Hepatocyte (in vitro differentiated cells): ENCODE results near the gene MLLT6. TPM values are rescaled to one million over a fixed set of nuclear protein-coding genes. Genes with fewer than 3 reads are reported as not detected.
A peak's percentile ranks its signal among the peaks of the same experiment; 100 is the strongest.
"Not testable (repeated sequence)": the region's sequence is repeated elsewhere in the genome, so short reads cannot be mapped to it uniquely, and the experiment has no call there.

Experiments
- DNase-seq: peaks from one replicate; pipeline ENCODE4 v3.0.0-alpha.2; 2016; ENCODE audit warnings: low spot score
- H2AFZ ChIP-seq: fragments of 200-600 bp; sonication (generic); 2 replicates; pipeline ENCODE4 v1.6.0; 2016; ENCODE audit warnings: antibody characterized with exemption, mild to moderate bottlenecking
- H3K27ac ChIP-seq: fragments of 200-600 bp; sonication (generic); 2 replicates; pipeline ENCODE4 v1.5.1; 2016; ENCODE audit warnings: mild to moderate bottlenecking
- H3K27me3 ChIP-seq: fragments of 200-600 bp; sonication (generic); 2 replicates; pipeline ENCODE4 v1.6.1; 2016
- H3K36me3 ChIP-seq: fragments of 200-600 bp; sonication (generic); replicated peaks from 2 replicates; pipeline ENCODE4 v1.5.1; 2016; ENCODE audit warnings: low read depth; ENCODE audit not compliant: insufficient read depth
- H3K4me1 ChIP-seq: fragments of 200-600 bp; sonication (generic); 2 replicates; pipeline ENCODE4 v1.5.1; 2016; ENCODE audit warnings: mild to moderate bottlenecking, moderate library complexity; ENCODE audit not compliant: insufficient read depth
- H3K4me2 ChIP-seq: fragments of 200-600 bp; sonication (generic); 2 replicates; pipeline ENCODE4 v1.6.0; 2016
- H3K4me3 ChIP-seq: fragments of 200-600 bp; sonication (generic); 2 replicates; pipeline ENCODE4 v1.5.1; 2016; ENCODE audit warnings: mild to moderate bottlenecking
- H3K79me2 ChIP-seq: fragments of 200-600 bp; sonication (generic); 2 replicates; pipeline ENCODE4 v1.6.0; 2017; ENCODE audit warnings: mild to moderate bottlenecking
- H3K9me2 ChIP-seq: fragments of 200-600 bp; sonication (generic); replicated peaks from 2 replicates; pipeline ENCODE4 v1.6.0; 2017; ENCODE audit warnings: mild to moderate bottlenecking; ENCODE audit not compliant: insufficient read depth
- H3K9me3 ChIP-seq: fragments of 200-600 bp; sonication (generic); 2 replicates; pipeline ENCODE4 v1.5.1; 2016; ENCODE audit warnings: low read depth, mild to moderate bottlenecking
- H4K20me1 ChIP-seq: fragments of 200-600 bp; sonication (generic); 2 replicates; pipeline ENCODE4 v1.6.0; 2016; ENCODE audit warnings: mild to moderate bottlenecking; ENCODE audit not compliant: insufficient read depth, poor library complexity, severe bottlenecking
- CTCF ChIP-seq: fragments of 200-600 bp; sonication (generic); IDR thresholded peaks from 2 replicates; pipeline ENCODE4 v1.5.1; 2016; ENCODE audit warnings: antibody characterized with exemption, mild to moderate bottlenecking; ENCODE audit not compliant: poor library complexity
- EZH2 ChIP-seq: fragments of 200-600 bp; sonication (generic); IDR thresholded peaks from 2 replicates; pipeline ENCODE4 v1.6.1; 2016; ENCODE audit warnings: antibody characterized with exemption, mild to moderate bottlenecking, borderline replicate concordance
- EZH2phosphoT487 ChIP-seq: fragments of 200-600 bp; sonication (generic); IDR thresholded peaks from one replicate; pipeline ENCODE4 v1.6.1; 2018; ENCODE audit warnings: antibody characterized with exemption, mild to moderate bottlenecking, low read depth, moderate library complexity; ENCODE audit not compliant: unreplicated experiment, severe bottlenecking
- WGBS: methylation state at CpG from one replicate; pipeline ENCODE4 v1.1.6; 2016; ENCODE audit warnings: low lambda C conversion rate; ENCODE audit errors: missing lambda C conversion rate; 5-methylcytosine and 5-hydroxymethylcytosine counted together
- polyA plus RNA-seq: library from polyadenylated mRNA; unstranded; fragments of >200 nt; fragmentation: Nextera tagmentation; extraction: Ambion mirVana; gene quantifications from 2 replicates; pipeline ENCODE4 v1.2.1, GENCODE V29; 2016
- total RNA-seq: library from RNA; depleted of rRNA; stranded (reverse); fragments of >200 nt; gene quantifications from 2 replicates; pipeline ENCODE4 v1.2.3, GENCODE V29; 2014

MLLT6 gene
- total and polyA plus RNA-seq, 2 experiments from 2014 or later, result 10.6 to 27.5 TPM

GRCh38 chr17:38725066-38725465 is 20.0 kb downstream of the MLLT6 start:
- TF ChIP-seq EZH2, result no peak
- no peak for TF ChIP-seq EZH2phosphoT487
- TF ChIP-seq CTCF, result no peak
- DNase-seq, result no peak
- Histone ChIP-seq H3K27ac (no peak overlapping the region), H3K4me1 (peaks cover 7% of the 10 kb centered on the region), H3K9me3 (no peaks in the 10 kb centered on the region), H3K79me2 (no peaks in the 10 kb centered on the region), H3K9me2 (no peaks in the 10 kb centered on the region), H3K4me2 (no peak overlapping the region), H2AFZ (no peak overlapping the region), H3K4me3 (no peak overlapping the region), H4K20me1 (no peaks in the 10 kb centered on the region), H3K27me3 (no peaks in the 10 kb centered on the region), H3K36me3 (no peaks in the 10 kb centered on the region)
- WGBS, result 94% methylated on average over 10 of the region's 10 CpGs

- not testable (repeated sequence) for H3K79me2 ChIP-seq, H3K9me3 ChIP-seq, H3K4me1 ChIP-seq, H3K36me3 ChIP-seq, H3K27me3 ChIP-seq, H2AFZ ChIP-seq, H4K20me1 ChIP-seq, H3K4me2 ChIP-seq, H3K4me3 ChIP-seq, H3K27ac ChIP-seq, H3K9me2 ChIP-seq
- peak; percentile 69 for DNase-seq
- 55% methylated on average over 8 of the region's 8 CpGs for whole genome bisulfite sequencing
Observed at GRCh38 chr17:38726145-38726544, 21.1 kb downstream of the MLLT6 start.

GRCh38 chr17:38727736-38728135 is 22.7 kb downstream of the MLLT6 start:
- Histone ChIP-seq H3K9me3 (no peaks in the 10 kb centered on the region), H3K9me2 (no peaks in the 10 kb centered on the region), H4K20me1 (no peaks in the 10 kb centered on the region), H3K4me2 (no peak overlapping the region), H3K27me3 (no peaks in the 10 kb centered on the region), H3K4me3 (no peak overlapping the region), H3K27ac (no peak overlapping the region), H2AFZ (no peak overlapping the region), H3K4me1 (peaks cover 23% of the 10 kb centered on the region), H3K79me2 (peaks cover 7% of the 10 kb centered on the region), H3K36me3 (no peaks in the 10 kb centered on the region)
- 95% methylated on average over 5 of the region's 5 CpGs for WGBS
- TF ChIP-seq EZH2 (no peak), CTCF (no peak), EZH2phosphoT487 (no peak)
- DNase-seq, result no peak

- TF ChIP-seq EZH2phosphoT487 (no peak), CTCF (no peak), EZH2 (no peak)
- H3K9me3 ChIP-seq, result no peaks in the 10 kb centered on the region
- peaks cover 7% of the 10 kb centered on the region for H3K79me2 ChIP-seq
- H4K20me1 ChIP-seq, result no peaks in the 10 kb centered on the region
- DNase-seq, result no peak
- H3K4me2 ChIP-seq, result no peak overlapping the region
- no peak overlapping the region for H3K27ac ChIP-seq
- 86% methylated on average over 7 of the region's 8 CpGs for WGBS
- H3K27me3 ChIP-seq, result no peaks in the 10 kb centered on the region
- H3K9me2 ChIP-seq, result no peaks in the 10 kb centered on the region
- no peak overlapping the region for H3K4me3 ChIP-seq
- H2AFZ ChIP-seq, result no peak overlapping the region
- no peaks in the 10 kb centered on the region for H3K36me3 ChIP-seq
- H3K4me1 ChIP-seq, result peaks cover 23% of the 10 kb centered on the region
Observed at GRCh38 chr17:38728290-38728831, 23.3 kb downstream of the MLLT6 start.
